ENCODE measurements around the gene VSX1. TPM values are rescaled to one million over a fixed set of nuclear protein-coding genes. Genes with fewer than 3 reads are reported as not detected.

The VSX1 gene
- total and polyA plus RNA-seq, 2 of the 4 experiments (the other 2 are of a cell fraction): not detected

GRCh38 chr20:25125636-25126035 is 43.7 kb upstream of the VSX1 start:
- H3K9me1 ChIP-seq (ENCODE audit: insufficient read depth, low read length): no peaks in the 10 kb centered on the region
- CTCF ChIA-PET: no interaction called here
- H4K20me1 ChIP-seq (ENCODE audit: insufficient read depth, low read length): no peaks in the 10 kb centered on the region
- no peak overlapping the region for H3K4ac ChIP-seq (ENCODE audit: low read depth, low read length)
- no CpG with 5 or more reads among the region's 3 CpGs for WGBS, 2 experiments (ENCODE audit: extremely low coverage in 2 of 2, insufficient read length in 1 of 2)
- no peak overlapping the region for H2BK5ac ChIP-seq (ENCODE audit: low read depth, low read length, poor library complexity, severe bottlenecking)
- H3K18ac ChIP-seq (ENCODE audit: low read depth, low read length): no peak overlapping the region
- no peak overlapping the region for H3K23ac ChIP-seq (ENCODE audit: low read depth, low read length)
- no peak overlapping the region for H4K91ac ChIP-seq (ENCODE audit: insufficient read depth, low read depth, low read length)
- in situ Hi-C loops (cut with MboI; ENCODE audit: low sequenced_read_pairs) (no loop called here), intact Hi-C loops (cut with micrococcal nuclease) (no loop called here), dilution Hi-C loops (cut with HindIII; ENCODE audit: low sequenced_read_pairs, unreplicated experiment) (no loop called here)
- no peaks in the 10 kb centered on the region for H3K79me1 ChIP-seq (ENCODE audit: low read depth in 1 of 2, low read length in 2 of 2)
- no peak overlapping the region for H3K14ac ChIP-seq (replicated peaks; ENCODE audit: low read depth, low read length)
- TF ChIP-seq MAFK (IDR thresholded peaks at IDR 0.05; ENCODE audit: low read depth, low read length) (no peak), CEBPB (IDR thresholded peaks at IDR 0.05; ENCODE audit: low read depth, low read length) (no peak), RFX5 (IDR thresholded peaks at IDR 0.05; ENCODE audit: low read depth, low read length) (no peak), CHD1 (IDR thresholded peaks at IDR 0.05; ENCODE audit: low read depth, low read length) (no peak), USF2 (IDR thresholded peaks at IDR 0.05; ENCODE audit: low read depth, low read length) (no peak), NFE2L2 (IDR thresholded peaks at IDR 0.05; ENCODE audit: low read depth, low read length) (no peak), RAD21 (IDR thresholded peaks at IDR 0.05; ENCODE audit: low read length) (no peak), FOS (IDR thresholded peaks at IDR 0.05; ENCODE audit: low read depth, low read length) (no peak), ELK1 (IDR thresholded peaks at IDR 0.05; ENCODE audit: borderline replicate concordance, low read depth, low read length) (no peak), MAZ (IDR thresholded peaks at IDR 0.05; ENCODE audit: borderline replicate concordance, low read depth, low read length) (no peak), RCOR1 (IDR thresholded peaks at IDR 0.05; ENCODE audit: insufficient replicate concordance, low read length) (no peak), SMC3 (IDR thresholded peaks at IDR 0.05; ENCODE audit: low read depth, low read length) (no peak), MXI1 (IDR thresholded peaks at IDR 0.05; ENCODE audit: borderline replicate concordance, low read depth, low read length) (no peak), BHLHE40 (IDR thresholded peaks at IDR 0.05; ENCODE audit: low read depth, low read length) (no peak), CTCF (conservative IDR thresholded peaks at IDR 0.05; ENCODE audit: low read depth, low read length) (no peak), POLR2A (IDR thresholded peaks at IDR 0.05; ENCODE audit: low read depth, low read length) (no peak)
- H3K4me1 ChIP-seq (ENCODE audit: control insufficient read depth, insufficient read depth, low read length): no peaks in the 10 kb centered on the region
- H2AFZ ChIP-seq (replicated peaks; ENCODE audit: low read length, poor library complexity): no peak overlapping the region
- H4K8ac ChIP-seq (ENCODE audit: low read depth in 2 of 2, low read length in 2 of 2): no peak overlapping the region
- no peak overlapping the region for H2AK5ac ChIP-seq (ENCODE audit: low read depth, low read length)
- no peaks in the 10 kb centered on the region for H3K36me3 ChIP-seq (ENCODE audit: control insufficient read depth, insufficient read depth, low read length)
- BruUV-seq (replicated peaks): no TSS peak
- H3K27me3 ChIP-seq (ENCODE audit: control insufficient read depth, insufficient read depth, low read length): peaks cover 11% of the 10 kb centered on the region
- H3K4me3 ChIP-seq (ENCODE audit: insufficient read depth, low read depth, low read length): no peak overlapping the region
- H2AK9ac ChIP-seq (replicated peaks; ENCODE audit: low read depth, low read length, poor library complexity): no peak overlapping the region
- H3K9me3 ChIP-seq (ENCODE audit: control insufficient read depth, insufficient read depth, low read length): peaks cover 3% of the 10 kb centered on the region; the same call in 1 of the 2 replicates
- H2BK120ac ChIP-seq (ENCODE audit: low read depth, low read length): no peak overlapping the region
- H2BK15ac ChIP-seq (ENCODE audit: low read depth, low read length): no peak overlapping the region
- no peak overlapping the region for H3K27ac ChIP-seq (ENCODE audit: insufficient read depth, low read length)
- ATAC-seq (ENCODE audit: low read depth) (no peak), DNase-seq (no peak)
- no peak overlapping the region for H3K4me2 ChIP-seq (ENCODE audit: low read depth, low read length)
- H3K56ac ChIP-seq (ENCODE audit: extremely low read depth, insufficient read depth, low read length): no peak overlapping the region
- no peak overlapping the region for H2BK20ac ChIP-seq (ENCODE audit: low read depth, low read length)
- POLR2A ChIA-PET (ENCODE audit: unreplicated experiment): no interaction called here
- no peak overlapping the region for H4K5ac ChIP-seq (ENCODE audit: low read depth, low read length)
- no peak overlapping the region for H3K9ac ChIP-seq (ENCODE audit: low read depth, low read length)

All from IMR-90 (cell line).